ENCODE measurements around the gene ELOB. TPM values are rescaled to one million over a fixed set of nuclear protein-coding genes. Genes with fewer than 3 reads are reported as not detected.

ELOB gene
- total and polyA plus RNA-seq, 2 donors (not counting 1 experiment from before 2014, with no cell fraction given), result 124 to 436 TPM

GRCh38 chr16:2770057-2770951 is 6.8 kb downstream of the ELOB start:
- Histone ChIP-seq H4K20me1 (ENCODE audit: control insufficient read depth, extremely low read depth, insufficient read depth, low read length) (peaks cover 6% of the 10 kb centered on the region), H3K36me3 (ENCODE audit: control insufficient read depth, insufficient read depth, low read length) (peaks cover 52% of the 10 kb centered on the region), H3K4me2 (ENCODE audit: extremely low read depth, insufficient read depth, low read length) (no peak overlapping the region), H2AFZ (ENCODE audit: low read length) (no peak overlapping the region), H3K27ac (ENCODE audit: insufficient read depth, low read length) (no peak overlapping the region), H3K9ac (ENCODE audit: insufficient read depth, low read length) (no peak overlapping the region), H3K79me2 (ENCODE audit: control insufficient read depth, insufficient read depth, low read length) (peaks cover 57% of the 10 kb centered on the region), H3K9me3 (ENCODE audit: control insufficient read depth, insufficient read depth, low read depth, low read length) (no peaks in the 10 kb centered on the region), H3K27me3 (ENCODE audit: control insufficient read depth, insufficient read depth, low read length) (no peaks in the 10 kb centered on the region), H3K4me3 (replicated peaks in 1 of 4; ENCODE audit: control extremely low read depth in 1 of 4, insufficient read depth in 1 of 4, low read depth in 3 of 4, low read length in 4 of 4) (no peak overlapping the region), H3K4me1 (ENCODE audit: control insufficient read depth, extremely low read depth, insufficient read depth, low read length) (peaks cover 7% of the 10 kb centered on the region)
- no peak for TF ChIP-seq CTCF (conservative IDR thresholded peaks at IDR 0.05 in 1 of 2, IDR thresholded peaks at IDR 0.05 in 1 of 2; ENCODE audit: low read depth in 1 of 2, low read length in 2 of 2)
- TF ChIP-seq EZH2 (IDR thresholded peaks at IDR 0.05; ENCODE audit: low read length, missing control alignments), result no peak
- DNase-seq (ENCODE audit: low read depth in 2 of 2), result no peak

GRCh38 chr16:2769675-2770056 is 7.4 kb downstream of the ELOB start:
- H3K9ac ChIP-seq (ENCODE audit: insufficient read depth, low read length), result no peak overlapping the region
- H3K27me3 ChIP-seq (ENCODE audit: control insufficient read depth, insufficient read depth, low read length), result no peaks in the 10 kb centered on the region
- TF ChIP-seq CTCF (conservative IDR thresholded peaks at IDR 0.05 in 1 of 2, IDR thresholded peaks at IDR 0.05 in 1 of 2; ENCODE audit: low read depth in 1 of 2, low read length in 2 of 2) (no peak), EZH2 (IDR thresholded peaks at IDR 0.05; ENCODE audit: low read length, missing control alignments) (no peak)
- no peaks in the 10 kb centered on the region for H3K9me3 ChIP-seq (ENCODE audit: control insufficient read depth, insufficient read depth, low read depth, low read length)
- H2AFZ ChIP-seq (ENCODE audit: low read length), result no peak overlapping the region
- no peak overlapping the region for H3K27ac ChIP-seq (ENCODE audit: insufficient read depth, low read length)
- H3K36me3 ChIP-seq (ENCODE audit: control insufficient read depth, insufficient read depth, low read length), result peaks cover 57% of the 10 kb centered on the region
- H3K4me1 ChIP-seq (ENCODE audit: control insufficient read depth, extremely low read depth, insufficient read depth, low read length), result peaks cover 7% of the 10 kb centered on the region
- peaks cover 59% of the 10 kb centered on the region for H3K79me2 ChIP-seq (ENCODE audit: control insufficient read depth, insufficient read depth, low read length)
- no peak overlapping the region for H3K4me2 ChIP-seq (ENCODE audit: extremely low read depth, insufficient read depth, low read length)
- H4K20me1 ChIP-seq (ENCODE audit: control insufficient read depth, extremely low read depth, insufficient read depth, low read length), result peaks cover 6% of the 10 kb centered on the region
- H3K4me3 ChIP-seq (replicated peaks in 1 of 4; ENCODE audit: control extremely low read depth in 1 of 4, insufficient read depth in 1 of 4, low read depth in 3 of 4, low read length in 4 of 4), result no peak overlapping the region
- DNase-seq (ENCODE audit: low read depth in 2 of 2), result no peak

- Histone ChIP-seq H2AFZ (ENCODE audit: low read length) (no peak overlapping the region), H3K36me3 (ENCODE audit: control insufficient read depth, insufficient read depth, low read length) (peaks cover 57% of the 10 kb centered on the region), H3K4me1 (ENCODE audit: control insufficient read depth, extremely low read depth, insufficient read depth, low read length) (peaks cover 7% of the 10 kb centered on the region), H4K20me1 (ENCODE audit: control insufficient read depth, extremely low read depth, insufficient read depth, low read length) (peaks cover 6% of the 10 kb centered on the region), H3K27me3 (ENCODE audit: control insufficient read depth, insufficient read depth, low read length) (no peaks in the 10 kb centered on the region), H3K9me3 (ENCODE audit: control insufficient read depth, insufficient read depth, low read depth, low read length) (no peaks in the 10 kb centered on the region), H3K4me2 (ENCODE audit: extremely low read depth, insufficient read depth, low read length) (no peak overlapping the region), H3K9ac (ENCODE audit: insufficient read depth, low read length) (no peak overlapping the region), H3K79me2 (ENCODE audit: control insufficient read depth, insufficient read depth, low read length) (peaks cover 60% of the 10 kb centered on the region), H3K4me3 (replicated peaks in 1 of 4; ENCODE audit: control extremely low read depth in 1 of 4, insufficient read depth in 1 of 4, low read depth in 3 of 4, low read length in 4 of 4) (no peak overlapping the region), H3K27ac (ENCODE audit: insufficient read depth, low read length) (no peak overlapping the region)
- DNase-seq (ENCODE audit: low read depth in 2 of 2), result no peak
- no peak for TF ChIP-seq EZH2 (IDR thresholded peaks at IDR 0.05; ENCODE audit: low read length, missing control alignments)
- TF ChIP-seq CTCF (conservative IDR thresholded peaks at IDR 0.05 in 1 of 2, IDR thresholded peaks at IDR 0.05 in 1 of 2; ENCODE audit: low read depth in 1 of 2, low read length in 2 of 2), result no peak
Measured at GRCh38 chr16:2769100-2769529, 8.0 kb downstream of the ELOB start.

Measured in fibroblast of lung (primary cell).